Hematopoietic multipotent progenitor cell (in vitro differentiated cells): Measurements from ENCODE around the gene ABAT. TPM values are rescaled to one million over a fixed set of nuclear protein-coding genes. Genes with fewer than 3 reads are reported as not detected.

ENCODE experiments used
- DNase-seq, 3 donors: peaks; one replicate each; pipeline ENCODE4 v3.0.0-alpha.2; 2011 to 2015; ENCODE audit warnings: low read depth in 2 of 3, low spot score in 2 of 3
- total RNA-seq: library from RNA; depleted of rRNA; stranded (reverse); fragments of >200 nt; gene quantifications from one replicate; pipeline ENCODE4 v1.2.3, GENCODE V29; 2012

The ABAT gene
- 7.5 TPM for total RNA-seq

DNA sequence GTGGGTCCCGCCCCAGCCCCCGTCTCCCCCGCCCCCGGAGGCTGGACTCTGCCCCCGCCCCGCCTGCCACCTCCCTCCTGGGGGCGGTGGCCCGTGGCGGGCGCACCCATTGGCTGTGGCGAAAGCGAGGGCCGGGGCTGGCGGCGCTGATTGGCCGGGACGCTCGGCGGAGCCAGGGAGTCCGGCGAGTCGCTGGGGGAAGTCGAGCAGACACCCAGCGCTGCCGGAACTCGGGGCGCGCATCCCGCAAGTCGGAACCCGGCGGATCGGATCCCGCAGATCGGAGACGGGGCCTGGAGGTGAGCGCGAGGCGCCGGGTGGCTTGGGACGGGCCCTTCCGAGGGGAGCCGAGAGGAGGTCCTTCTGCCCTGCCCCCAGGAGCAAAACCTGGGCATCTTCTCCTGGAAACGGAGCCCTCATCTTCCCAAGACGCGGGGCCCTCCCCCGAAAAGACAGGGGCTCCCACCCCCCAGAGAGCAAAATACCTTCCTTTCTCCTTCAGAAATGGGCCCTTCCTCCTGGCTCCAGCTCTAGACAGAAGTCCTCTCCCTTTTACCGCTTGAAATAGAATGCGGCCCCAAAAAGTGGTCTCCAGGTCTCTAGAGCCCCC, at the start of gene ABAT:
ABAT (plus strand) TSS at position 205 of the 610 bp plus-strand sequence. CDS start 61,123 bp downstream, outside the sequence.
- peak; percentile 67 to 91 (median 85) for DNase-seq

DNA sequence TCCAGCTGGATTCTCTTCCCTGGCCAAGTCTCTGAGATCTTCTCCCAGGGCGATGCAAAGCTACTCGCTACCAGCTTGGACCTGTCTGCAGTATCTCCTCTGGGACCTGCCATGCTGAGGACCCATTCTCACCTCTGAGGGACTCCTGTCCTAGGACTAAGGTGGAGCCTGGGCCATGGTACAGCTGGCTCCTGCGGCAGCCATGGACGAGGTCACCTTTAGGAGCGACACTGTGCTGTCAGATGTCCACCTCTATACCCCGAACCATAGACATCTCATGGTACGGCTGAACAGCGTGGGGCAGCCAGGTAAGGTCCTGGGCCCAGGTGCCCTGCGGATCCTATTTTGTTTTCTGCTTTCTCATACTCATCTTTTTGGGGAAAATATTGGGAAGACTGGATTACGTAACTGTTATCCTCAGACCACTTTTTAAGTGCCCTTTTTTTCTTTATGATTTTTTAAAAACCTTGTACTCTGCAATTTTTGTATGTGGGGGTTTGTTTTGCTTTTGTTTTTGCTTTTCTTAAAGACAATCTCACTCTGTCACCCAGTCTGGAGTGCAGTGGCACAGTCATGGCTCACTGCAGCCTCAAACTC, 48.8 kb upstream of the ABAT start:
- no peak for DNase-seq

DNA sequence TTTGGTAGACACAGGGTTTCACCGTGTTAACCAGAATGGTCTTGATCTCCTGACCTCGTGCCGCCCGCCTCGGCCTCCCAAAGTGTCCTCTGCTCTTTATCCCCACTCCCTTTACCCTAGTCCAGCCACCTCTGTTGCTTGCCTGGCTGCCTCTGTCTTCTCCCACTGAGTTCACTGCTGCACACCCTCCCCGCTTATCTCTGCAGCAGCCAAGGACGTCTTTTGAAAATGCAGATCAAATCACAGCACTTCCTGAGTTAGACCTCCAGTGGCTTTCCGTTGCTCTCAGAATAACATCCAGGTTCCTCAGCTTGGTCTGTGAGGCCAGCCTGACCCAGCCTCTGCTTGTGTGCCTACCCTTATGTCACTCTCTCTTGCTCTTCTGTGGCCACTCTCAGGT, 47.5 kb upstream of the ABAT start:
- DNase-seq, result no peak

DNA sequence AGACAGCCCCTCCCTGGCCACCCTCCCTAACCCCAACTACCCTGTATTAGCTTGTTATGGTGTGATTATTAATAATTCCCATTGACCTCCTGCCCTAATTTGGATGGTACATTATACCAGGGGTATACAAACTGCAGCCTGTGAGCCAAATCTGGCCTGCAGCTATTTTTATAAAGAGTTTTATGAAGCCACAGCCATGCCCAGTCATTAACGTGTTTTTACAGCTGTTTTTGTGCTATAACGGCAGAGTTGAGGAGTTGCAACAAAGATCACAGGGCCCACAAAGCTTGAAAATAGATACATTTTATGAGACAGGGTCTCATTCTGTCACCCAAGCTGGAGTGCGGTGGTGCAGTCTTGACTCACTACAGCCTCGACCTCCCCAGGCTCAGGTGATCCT, 47.0 kb upstream of the ABAT start:
- DNase-seq, result no peak

DNA sequence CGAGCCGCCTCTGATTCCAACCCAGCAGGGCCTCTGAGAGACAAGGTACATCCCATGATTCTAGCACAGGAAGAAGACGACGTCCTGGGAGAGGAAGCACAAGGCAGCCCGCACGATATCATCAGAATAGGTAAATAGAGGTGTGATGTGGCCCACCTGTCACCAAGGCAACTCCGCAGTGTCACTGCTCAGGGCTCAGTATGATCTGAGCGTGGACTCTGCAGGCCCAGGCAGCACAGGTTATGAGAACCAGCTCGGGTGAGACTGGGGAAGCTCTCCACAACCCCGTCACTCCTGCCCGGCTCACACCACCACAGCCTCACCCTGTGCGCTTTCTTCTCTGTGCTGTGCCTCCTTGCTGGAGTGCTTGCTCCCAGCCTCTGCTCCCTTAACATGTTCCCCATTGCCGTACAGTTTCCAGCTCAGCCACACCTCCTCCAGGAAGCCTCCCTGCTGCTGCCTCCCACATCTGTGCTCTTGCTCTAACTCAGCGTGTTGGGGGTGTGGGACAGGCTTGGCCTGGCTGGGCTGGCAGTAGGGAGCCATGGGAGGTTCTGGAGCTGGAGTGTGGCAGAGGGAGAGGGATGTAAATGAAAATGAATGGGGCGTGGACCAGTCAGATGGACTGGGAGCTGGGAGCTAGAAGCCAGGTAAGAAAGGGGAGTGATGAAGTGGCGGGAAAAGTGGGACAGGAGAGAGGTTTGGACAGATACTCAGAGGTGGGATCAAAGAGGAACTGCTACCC, 45.3 kb upstream of the ABAT start:
- DNase-seq, result no peak

DNA sequence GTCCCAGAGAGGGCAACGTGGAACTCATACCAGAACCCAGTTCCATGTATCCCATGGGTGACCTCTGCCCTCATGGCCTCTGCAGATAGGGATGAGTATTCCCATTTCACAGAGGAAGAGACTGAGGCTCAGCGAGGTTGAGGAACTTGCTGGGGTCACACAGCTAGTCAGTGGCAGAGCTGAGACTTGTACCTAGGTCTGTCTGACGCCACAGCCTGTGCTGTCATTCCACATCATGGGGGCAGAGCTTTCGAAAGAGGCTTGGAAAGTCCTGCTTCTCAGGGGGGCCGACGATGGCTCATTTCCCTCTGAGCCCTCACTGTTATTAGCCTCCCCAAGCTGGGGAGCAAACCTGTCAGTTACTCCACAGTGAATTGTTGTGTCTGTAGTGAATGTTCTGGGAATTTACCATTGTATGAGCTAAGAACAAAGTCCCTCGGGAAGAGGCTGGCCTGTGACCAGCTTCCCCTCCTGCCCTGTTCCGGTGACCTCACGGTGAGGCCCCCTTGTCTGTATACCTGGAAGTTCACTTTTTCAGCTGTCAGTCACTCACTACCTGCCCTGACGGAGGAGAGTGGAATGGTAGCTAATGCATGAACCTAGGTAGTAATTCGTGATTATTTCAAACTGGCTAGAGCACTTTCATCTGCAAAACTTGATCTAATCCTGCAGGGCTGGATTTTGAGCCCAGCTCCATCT, 44.0 kb upstream of the ABAT start:
- no peak for DNase-seq

DNA sequence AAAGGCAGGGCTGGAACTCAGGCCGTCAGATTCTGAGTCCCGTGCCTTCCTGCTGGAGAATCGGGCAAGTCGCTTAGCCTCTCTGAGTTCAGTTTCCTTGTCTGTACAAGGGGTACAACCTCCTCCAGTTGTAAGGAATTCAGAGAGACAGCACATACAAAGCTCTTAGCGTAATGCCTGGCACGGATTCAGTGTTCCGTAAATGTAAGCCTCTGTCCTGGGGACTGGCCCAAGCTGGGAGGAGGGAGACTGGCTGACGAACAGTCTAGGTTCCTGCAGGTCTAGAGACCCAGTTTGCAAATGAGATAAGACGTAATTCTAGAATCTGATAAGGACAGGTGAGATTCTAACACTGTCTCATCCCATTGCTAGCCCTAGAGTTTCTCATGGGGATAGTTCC, 43.0 kb upstream of the ABAT start:
- DNase-seq, result no peak

DNA sequence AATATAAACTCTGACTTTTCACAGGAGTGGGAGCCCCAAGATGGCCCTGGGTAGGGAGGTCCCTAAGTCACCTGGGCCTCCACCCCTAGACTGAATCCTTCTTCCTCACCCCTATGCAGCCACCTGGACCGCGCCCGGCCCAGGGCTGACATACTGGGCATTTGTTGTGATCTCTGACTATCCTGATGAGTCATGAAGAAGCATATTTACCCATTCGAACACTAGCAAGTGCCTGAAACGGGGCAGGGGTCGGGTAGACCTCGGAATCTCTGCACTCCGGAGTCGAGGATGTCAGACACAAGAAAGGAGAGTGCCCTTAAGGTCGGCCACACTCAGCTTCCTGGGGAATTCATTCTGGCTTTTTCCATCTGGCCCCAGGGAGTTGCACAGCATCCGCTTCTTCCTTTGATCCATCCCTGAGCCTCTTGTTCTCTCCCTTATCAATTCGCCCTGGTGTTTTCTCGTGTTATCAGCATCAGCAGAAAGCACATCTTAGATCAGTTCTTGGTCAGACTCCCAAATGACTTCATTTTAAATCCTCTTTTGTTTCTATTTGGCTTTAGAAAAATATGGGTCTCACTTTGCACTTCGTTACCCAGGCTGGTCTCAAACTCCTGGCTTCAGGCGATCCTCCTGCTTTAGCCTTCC, 42.5 kb upstream of the ABAT start:
- DNase-seq, result peak in 1 of 3 donors; percentile 25

DNA sequence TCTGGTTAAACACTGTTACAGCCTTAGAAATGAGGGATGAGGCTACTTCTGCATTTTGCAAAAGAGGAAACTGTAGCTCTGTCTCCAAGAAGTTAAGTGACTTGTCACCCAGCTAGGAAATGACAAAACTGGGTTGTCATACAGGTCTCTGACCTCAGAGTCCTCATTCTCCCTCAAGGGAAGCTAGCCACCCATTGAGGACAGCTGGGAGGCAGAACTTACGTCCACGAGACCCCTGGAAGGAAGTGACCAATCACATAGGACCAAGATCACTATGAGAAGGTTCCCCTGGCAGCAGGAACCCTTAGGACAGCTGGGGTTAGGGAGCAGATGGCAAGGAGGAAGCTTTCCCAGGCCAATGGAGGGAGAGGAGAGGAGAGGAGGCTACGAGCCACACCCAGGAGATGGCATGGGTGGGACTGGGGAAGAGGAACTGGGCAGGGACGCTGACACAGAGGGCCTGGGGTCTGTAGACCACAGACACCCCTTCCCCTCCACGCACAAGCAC, 41.7 kb upstream of the ABAT start:
- DNase-seq, result peak in 2 of 3 donors; percentile 81 to 93

DNA sequence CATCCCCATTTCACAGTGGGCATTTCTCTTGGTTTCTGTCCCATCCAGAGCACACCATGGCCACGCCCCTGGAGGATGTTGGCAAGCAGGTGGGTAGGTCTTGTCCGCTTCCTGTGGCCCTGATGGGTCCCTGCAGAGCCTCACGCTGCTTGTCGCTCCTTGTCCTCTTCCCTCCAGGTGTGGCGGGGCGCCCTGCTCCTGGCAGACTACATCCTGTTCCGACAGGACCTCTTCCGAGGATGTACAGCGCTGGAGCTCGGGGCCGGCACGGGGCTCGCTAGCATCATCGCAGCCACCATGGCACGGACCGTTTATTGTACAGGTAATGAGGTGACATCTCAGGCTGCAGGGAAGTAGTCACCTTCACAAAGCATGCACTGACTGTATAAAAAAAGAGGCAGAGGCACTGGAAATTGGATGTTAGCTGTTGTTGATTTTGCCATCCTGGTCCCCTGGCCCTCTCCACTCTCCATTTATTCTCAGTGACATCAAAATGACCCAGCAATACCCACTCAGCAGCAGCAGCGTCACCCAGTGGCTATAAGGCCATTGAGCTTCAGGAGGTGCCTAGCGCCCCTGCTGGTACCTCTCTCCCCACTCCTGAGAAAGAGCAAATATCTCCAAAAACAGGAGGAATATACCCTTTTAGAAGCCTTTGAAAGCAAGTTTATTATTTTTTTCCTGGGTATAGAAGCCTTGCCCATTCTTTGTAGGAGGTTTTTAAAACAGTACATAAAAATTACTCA, 39.3 kb upstream of the ABAT start:
- DNase-seq, result no peak

DNA sequence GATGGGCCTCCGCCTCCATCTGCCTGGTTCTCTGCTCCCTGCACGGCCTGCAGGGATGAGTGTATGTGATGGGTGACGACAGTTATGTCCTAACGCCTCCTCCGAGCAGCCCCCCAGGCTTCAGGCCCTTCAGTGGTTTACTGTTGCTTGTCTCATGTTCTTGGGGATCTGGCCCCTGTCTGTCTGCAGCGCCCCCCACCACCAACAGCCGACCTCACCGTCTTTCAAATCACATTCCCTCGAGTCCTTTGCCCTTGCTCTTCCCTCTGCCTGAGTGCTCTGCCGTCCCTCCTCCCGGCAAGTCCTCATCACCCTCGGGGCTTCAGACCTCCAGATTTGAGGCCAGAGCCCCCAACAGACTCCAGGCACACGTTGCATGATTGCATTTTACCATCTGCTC, 34.7 kb upstream of the ABAT start:
- no peak for DNase-seq

DNA sequence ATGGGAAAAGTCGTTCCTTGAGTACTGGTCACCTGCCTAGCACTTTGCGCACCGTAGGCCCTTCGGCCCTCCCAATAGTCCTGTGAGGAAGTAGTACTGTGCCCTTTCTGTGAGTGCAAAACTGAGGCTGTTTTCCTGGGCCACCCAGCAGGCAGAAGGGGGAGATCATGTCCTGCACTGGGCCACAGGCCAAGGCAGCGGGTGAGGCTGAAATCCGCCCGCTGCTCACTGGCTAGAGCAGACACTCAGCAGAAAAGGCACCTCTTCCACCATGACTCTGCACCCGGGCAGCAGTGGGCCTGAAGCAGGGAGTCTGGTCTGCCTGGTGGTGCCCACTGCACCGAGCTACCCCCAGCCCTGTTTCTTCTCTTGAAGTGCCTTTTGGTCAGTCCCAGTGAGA, 32.7 kb upstream of the ABAT start:
- no peak for DNase-seq

DNA sequence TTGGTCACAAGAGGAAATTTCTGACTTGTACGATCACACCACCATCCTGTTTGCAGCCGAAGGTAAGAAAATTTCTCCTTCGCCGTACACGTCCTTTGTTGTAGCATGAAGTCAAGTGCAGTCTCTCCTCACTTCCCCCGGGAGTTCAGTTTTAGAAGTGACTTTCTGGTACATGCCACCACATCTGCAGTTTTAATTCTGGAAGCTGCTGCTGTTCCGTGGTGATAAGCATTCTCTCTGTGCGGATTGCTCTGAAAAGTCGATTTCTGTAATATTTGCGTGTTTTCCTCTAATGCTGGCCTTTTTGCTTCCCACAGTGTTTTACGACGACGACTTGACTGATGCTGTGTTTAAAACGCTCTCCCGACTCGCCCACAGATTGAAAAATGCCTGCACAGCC, 32.3 kb upstream of the ABAT start:
- DNase-seq, result peak in 1 of 3 donors; percentile 39

DNA sequence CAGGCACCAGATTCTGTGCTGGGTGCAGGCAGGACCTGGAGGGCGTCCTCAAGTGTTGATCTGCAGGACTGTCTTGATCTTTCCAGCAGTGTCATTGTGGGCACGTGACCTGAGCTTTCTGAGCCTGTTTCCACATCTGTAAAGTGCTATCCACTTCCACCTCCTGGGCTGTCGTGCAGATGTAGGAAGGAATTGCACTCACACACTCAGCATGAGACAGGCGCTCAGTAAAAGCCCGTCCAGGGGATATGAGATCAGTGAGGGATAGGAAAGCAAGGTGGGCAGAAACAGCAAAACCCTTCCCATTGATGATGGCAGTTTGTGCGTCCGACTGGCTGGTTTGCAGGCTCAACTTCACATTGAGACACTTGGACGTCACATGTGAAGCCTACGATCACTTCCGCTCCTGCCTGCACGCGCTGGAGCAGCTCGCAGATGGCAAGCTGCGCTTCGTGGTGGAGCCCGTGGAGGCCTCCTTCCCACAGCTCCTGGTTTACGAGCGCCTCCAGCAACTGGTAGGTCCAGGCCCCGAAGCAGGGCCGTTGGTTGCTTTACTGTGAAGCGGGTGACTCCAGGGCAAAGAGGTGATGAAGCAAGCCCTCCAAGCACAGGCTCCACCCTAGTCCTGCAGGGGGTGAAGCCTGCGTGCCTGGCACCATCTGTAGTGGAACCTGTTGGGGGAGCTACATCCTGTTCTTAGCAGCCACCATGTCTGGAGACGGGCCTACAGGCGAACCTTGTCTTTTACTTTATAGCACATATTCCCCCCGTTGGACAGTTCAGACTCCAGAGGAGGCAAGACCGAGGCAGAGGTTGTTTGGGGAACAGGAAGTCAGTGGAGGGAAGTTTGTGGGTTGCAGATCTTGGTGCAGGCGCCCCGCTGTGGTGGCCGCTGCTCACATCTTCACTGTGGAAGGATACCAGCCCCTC, 29.9 kb upstream of the ABAT start:
- peak in 2 of 3 donors; percentile 59 to 76 for DNase-seq

DNA sequence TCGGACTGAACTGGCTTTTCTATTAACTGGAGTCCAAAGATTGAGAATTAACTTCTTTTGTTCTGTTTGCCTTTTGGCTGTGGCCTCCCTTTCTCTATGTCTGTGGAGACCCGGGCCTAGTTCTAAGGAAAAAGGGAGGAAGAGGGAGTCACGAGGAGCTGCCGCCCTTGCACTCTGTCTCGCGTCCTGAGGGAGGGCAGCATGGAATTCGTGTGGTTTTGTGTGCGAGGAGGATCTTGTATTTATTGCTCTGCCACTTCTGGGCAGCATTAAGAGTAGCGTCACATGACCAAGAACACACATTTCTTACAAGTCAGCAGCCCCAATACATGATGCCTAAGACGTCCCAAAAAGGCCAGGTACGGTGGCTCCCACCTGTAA, 29.3 kb upstream of the ABAT start:
- no peak for DNase-seq

DNA sequence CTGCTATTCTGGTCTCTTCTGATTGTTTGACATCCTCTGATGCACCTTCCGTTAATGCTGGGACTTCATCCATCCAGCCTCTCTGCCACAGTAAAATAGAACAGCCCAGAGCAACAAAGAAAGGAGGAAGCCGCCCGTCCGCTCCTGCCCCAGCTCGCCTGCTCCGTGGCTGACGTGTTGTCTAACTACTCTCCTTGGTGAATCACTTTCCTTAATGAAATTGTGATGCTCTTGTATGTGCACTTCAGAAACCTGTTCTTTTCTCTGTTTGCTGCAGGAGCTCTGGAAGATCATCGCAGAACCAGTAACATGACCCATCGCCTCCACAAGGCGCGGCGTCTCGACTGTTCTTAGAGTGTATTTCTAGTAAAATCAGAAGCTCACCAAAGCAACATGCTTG, 28.6 kb upstream of the ABAT start:
- DNase-seq, result no peak

DNA sequence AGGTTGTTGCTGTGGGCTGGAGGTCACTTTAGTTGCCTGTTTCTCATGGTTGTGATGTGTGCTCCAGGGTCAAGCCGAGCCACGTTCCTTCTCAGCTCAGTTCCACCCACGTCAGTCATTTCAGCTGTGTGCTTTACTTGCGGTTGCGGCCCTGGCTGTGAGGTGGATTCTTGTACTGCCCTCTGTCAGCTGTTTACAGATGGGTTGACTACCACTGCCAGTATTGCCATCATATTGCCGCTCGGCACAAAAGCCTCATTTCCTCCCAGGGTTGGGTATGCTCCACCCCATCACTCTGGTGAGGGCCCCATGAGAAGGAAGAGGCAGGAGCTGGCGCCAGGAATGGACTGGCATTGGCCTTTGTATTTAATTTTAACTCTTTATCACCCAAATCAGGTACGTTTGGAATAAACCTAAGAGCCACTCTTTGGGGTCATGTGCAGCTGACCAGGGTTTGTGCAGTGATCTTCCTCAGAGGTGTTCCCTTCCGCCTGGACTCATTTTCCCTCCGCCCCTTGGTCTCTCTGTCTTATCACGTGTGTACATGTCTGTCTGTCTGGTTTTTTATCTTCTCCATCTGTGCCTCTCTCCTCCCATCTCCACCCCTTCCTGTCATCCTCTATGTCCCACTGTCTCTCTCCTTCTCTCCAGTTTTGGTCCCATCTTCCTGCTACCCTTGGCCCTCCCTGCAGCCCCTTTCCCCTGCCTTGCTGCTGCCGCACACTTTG, 27.9 kb upstream of the ABAT start:
- no peak for DNase-seq

DNA sequence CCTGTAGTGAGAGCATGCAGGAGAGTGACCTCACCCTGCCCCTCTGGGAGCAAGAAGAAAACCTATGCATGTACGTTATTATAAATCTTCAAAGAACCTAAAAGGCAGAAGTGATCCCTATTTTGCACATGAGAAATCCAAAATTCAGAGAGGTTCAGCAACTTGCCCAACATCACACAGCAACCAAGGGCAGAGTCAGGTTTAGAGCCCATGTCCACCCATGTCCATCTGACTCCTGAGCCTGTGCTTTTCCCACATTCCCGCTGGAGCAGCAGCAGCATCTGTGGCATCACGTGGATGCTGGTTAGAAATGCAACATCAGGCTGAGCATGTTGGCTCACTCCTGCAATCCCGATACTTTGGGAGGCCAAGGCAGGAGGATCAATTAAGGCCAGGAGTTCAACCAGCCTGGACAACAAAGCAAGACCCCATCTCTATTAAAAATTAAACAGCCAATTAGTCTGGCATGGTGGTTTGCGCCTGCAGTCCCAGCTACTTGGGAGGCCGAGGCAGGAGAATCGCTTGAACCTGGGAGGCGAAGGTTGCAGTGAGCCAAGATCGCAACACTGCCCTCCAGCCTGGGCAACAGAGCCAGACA, 26.6 kb upstream of the ABAT start:
- DNase-seq, result no peak
